Inflammatory macrophage (primary cell): ENCODE measurements around the gene SLC1A5.
"Not testable (repeated sequence)": the region's sequence is repeated elsewhere in the genome, so short reads cannot be mapped to it uniquely, and the experiment has no call there.

Experiments used
- DNase-seq, 2 donors: peaks; one replicate each; pipeline ENCODE4 v3.0.0-alpha.2; 2020 to 2022
- total RNA-seq, 18 experiments: gene quantifications; one replicate each; lab custom pipeline; 2026; ENCODE audit warnings: mixed read lengths in 6 of 18, inconsistent platforms in 2 of 18; lab: John Stamatoyannopoulos, UW

SLC1A5 gene
- total RNA-seq = 25.8 to 255 (median 139) reads per million in 18 experiments

GRCh38 chr19:46788262-46788967 is at the start of gene SLC1A5:
Gene SLC1A5 (minus strand): TSS chr19:46788594. CDS start chr19:46787965, 629 bp downstream.
- DNase-seq = peak; percentile 97 to 98

- DNase-seq = no peak
These were observed 49.8 kb upstream of the SLC1A5 start for GRCh38 chr19:46838160-46838559.

DNA sequence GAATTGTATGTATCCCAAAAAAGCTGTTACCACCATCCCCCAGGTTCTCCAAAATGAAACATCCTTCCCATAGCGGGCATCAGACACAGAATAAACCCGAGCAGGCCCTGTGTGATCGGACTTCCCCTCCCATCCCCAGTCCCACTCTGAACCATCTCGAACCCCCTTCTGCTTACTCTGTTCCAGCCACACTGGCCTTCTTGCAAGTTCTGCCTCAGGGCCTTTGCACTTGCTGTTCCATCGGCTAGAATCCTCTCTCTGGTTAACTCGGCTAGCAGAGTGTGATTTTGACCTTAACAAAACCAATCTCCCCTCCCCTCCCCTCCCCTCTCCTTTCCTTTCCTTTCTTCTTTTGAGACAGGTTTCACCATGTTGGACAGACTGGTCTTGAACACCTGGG is 46.6 kb upstream of the SLC1A5 start:
- no peak for DNase-seq

DNA sequence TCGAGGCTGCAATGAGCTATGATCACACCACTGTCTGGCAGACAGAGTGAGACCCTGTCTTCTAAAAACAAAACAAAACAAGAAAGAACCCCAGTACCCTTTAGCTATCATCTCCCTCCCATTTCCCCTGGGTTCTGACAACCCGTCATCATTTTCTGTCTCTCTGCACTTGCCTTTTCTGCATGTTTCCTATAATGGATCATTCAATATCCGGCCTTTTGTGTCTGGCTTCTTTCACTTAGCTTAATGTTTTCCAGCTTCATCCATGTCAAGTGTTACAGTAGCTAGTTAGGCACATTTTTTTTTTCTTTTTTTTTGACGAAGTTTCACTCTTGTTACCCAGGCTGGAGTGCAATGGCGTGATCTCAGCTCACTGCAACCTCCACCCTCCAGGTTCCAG is 45.7 kb upstream of the SLC1A5 start:
- no peak for DNase-seq

- DNase-seq = no peak
These were observed 42.5 kb upstream of the SLC1A5 start for GRCh38 chr19:46830864-46831263.

- DNase-seq = no peak
These were observed 40.1 kb upstream of the SLC1A5 start for GRCh38 chr19:46828484-46828883.

DNA sequence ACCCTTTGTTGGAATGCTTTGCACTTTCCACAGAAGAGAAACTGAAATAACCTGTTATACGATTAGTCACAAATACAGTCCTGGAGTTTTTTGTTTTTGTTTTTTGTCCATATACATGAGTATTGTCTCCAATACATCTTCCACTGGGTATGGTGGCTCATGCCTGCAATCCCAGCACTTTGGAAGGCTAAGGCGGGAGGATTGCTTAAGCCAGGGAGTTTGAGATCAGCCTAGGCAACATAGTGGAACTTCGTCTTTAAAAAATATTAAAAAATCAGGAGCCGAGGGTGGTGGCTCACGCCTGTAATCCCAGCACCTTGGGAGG is 37.3 kb upstream of the SLC1A5 start:
- no peak for DNase-seq

DNA sequence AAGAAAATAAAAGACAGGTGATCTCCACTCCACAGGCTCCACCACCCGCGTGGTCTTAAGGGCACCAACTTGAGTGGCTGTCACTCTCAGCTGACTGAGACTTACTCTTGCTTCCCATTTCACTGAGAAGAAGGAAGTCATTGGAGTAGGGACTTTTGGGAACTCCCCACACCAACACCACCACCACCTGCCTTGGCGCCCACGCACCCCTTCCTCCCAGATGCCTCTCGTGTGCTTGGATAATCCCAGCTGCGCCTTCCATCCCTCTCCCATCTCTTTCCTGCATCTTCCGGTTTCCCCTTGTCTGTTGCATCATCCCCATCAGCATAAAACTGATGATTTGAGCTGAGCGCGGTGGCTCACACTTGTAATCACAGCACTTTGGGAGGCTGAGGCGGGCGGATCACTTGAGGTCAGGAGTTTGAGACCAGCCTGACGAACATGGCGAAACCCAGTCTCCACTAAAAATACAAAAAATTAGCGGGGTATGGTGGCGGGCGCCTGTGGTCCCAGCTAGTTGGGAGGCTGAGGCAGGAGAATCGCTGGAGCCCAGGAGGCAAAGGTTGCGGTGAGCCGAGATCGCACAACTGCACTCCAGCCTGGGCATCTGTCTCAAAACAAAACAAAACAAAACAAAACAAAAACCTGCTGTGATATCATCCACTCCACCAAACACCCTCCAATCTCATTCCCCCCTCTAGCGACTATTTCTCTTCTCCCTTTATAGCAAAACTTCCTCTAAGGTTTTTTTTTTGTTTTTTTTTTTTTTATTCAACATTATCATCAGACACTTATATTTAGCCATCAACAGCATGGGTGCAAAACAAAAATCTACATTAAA is 36.7 kb upstream of the SLC1A5 start:
- peak; percentile 87 to 95 for DNase-seq

GRCh38 chr19:46823049-46823448 is 34.7 kb upstream of the SLC1A5 start:
- no peak for DNase-seq

GRCh38 chr19:46822410-46822787 is 34.0 kb upstream of the SLC1A5 start:
- peak; percentile 29 to 38 for DNase-seq

- peak; percentile 73 to 86 for DNase-seq
These were observed 33.4 kb upstream of the SLC1A5 start for GRCh38 chr19:46821512-46822409.

DNA sequence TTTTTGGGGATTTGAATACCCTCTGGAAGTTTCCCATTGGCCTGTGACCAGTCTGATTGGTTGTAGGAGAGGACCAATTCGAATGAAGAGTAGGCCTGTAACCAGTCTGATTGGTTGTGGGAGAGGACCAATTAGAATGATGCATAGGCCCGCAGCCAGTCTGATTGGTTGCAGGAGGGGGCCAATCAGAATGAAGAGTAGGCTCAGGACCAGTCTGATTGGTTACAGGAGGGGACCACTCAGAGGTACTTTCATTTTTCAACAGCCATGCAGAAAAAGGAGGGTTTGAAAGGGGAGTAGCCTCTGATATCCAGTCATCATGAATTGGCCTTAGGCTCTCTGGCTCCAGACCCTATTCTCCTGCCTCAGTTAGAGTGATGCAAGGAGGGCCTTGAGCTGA is 30.4 kb upstream of the SLC1A5 start:
- no peak for DNase-seq

GRCh38 chr19:46815833-46816627 is 27.6 kb upstream of the SLC1A5 start:
- DNase-seq = no peak

DNA sequence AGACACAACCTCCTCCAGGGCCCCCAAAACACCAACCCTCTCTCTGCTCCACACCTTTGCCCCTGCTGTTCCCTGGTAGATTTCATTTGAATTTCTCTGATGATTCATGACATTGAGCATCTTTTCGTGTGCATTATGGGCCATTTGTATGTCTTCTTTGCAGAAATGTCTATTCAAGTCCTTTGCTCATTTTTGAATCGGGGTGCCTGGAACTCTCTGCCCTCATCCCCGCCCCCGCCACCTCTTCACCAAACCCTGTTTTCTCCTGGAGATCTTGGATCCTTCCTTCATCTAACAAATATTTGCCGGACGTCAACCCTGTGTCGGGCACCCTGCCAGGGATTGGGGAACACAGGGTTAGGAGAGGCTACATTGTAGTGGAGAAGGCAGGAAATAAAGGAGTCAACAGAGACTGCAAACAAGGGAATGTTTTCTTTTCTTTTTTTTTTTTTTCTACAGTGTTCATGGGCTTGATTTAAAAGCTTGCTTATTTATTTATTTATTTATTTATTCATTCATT is 25.5 kb upstream of the SLC1A5 start:
- no peak for DNase-seq

- no peak for DNase-seq
These were observed 24.8 kb upstream of the SLC1A5 start for GRCh38 chr19:46812977-46813838.

GRCh38 chr19:46809534-46810272 is 21.3 kb upstream of the SLC1A5 start:
- DNase-seq = peak; percentile 21 to 49

GRCh38 chr19:46806656-46807055 is 18.3 kb upstream of the SLC1A5 start:
- DNase-seq = peak; percentile 90 to 97

GRCh38 chr19:46804432-46804831 is 16.0 kb upstream of the SLC1A5 start:
- DNase-seq = not testable (repeated sequence)

- peak; percentile 21 to 23 for DNase-seq
These were observed 15.2 kb upstream of the SLC1A5 start for GRCh38 chr19:46803555-46803954.

DNA sequence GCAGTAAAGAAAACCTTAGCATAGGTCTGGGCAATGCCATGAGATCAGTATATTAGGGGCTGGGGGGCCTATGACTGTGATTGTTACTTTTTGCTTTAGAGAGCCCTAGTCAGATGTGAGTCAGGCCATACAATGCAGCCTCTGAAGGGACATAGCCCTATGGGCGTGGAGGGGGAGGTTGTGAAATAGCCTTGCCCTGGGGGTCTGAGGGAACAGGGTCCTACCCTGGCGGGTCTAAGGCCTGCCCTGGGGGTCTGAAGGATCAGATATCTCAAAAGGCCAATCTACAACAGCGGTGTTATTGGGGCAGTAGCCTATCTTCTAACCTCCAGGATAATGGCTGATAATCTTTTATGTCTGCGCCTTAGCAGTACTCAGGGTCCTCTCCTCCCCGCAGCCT is 13.8 kb upstream of the SLC1A5 start:
- DNase-seq = no peak
